GM23338 (cell line): ENCODE measurements around the gene HIVEP1. TPM values are rescaled to one million over a fixed set of nuclear protein-coding genes. Genes with fewer than 3 reads are reported as not detected.

Experiments
- ATAC-seq: fragments of 200-7000 bp; cut with Tn5 transposase; 3 replicates; pipeline ENCODE4 v1.9.1; 2020
- DNase-seq: peaks from one replicate; pipeline ENCODE4 v3.0.0-alpha.2; 2015; ENCODE audit warnings: low spot score
- H2AFZ ChIP-seq: fragments of 200-600 bp; sonication (generic); 2 replicates; pipeline ENCODE4 v1.8.0; 2016; ENCODE audit warnings: antibody characterized with exemption, mild to moderate bottlenecking, moderate library complexity
- H3F3A ChIP-seq: fragments of 200-600 bp; sonication (generic); replicated peaks from 2 replicates; pipeline ENCODE4 v1.8.0; 2017; ENCODE audit warnings: antibody characterized with exemption, mixed run types, low read depth
- H3K27ac ChIP-seq: fragments of 200-600 bp; sonication (generic); 2 replicates; pipeline ENCODE4 v1.6.1; 2016; ENCODE audit warnings: low read depth
- H3K27me3 ChIP-seq: fragments of 200-600 bp; sonication (generic); 2 replicates; pipeline ENCODE4 v1.8.0; 2016; ENCODE audit warnings: mild to moderate bottlenecking, mixed run types, moderate library complexity; ENCODE audit not compliant: insufficient read depth
- H3K36me3 ChIP-seq: fragments of 200-600 bp; sonication (generic); 2 replicates; pipeline ENCODE4 v1.8.0; 2016; ENCODE audit warnings: mild to moderate bottlenecking; ENCODE audit not compliant: insufficient read depth
- H3K4me1 ChIP-seq: fragments of 200-600 bp; sonication (generic); 2 replicates; pipeline ENCODE4 v1.8.0; 2016; ENCODE audit warnings: mild to moderate bottlenecking, moderate library complexity; ENCODE audit not compliant: insufficient read depth
- H3K4me2 ChIP-seq: fragments of 200-600 bp; sonication (generic); 2 replicates; pipeline ENCODE4 v1.7.1; 2017; ENCODE audit warnings: mixed run types
- H3K4me3 ChIP-seq: fragments of 200-600 bp; sonication (generic); 2 replicates; pipeline ENCODE4 v1.6.1; 2016; ENCODE audit warnings: mixed run types
- H3K79me2 ChIP-seq: fragments of 200-600 bp; sonication (generic); replicated peaks from 2 replicates; pipeline ENCODE4 v1.8.0; 2017; ENCODE audit warnings: mild to moderate bottlenecking; ENCODE audit not compliant: insufficient read depth
- H3K9me2 ChIP-seq: fragments of 200-600 bp; sonication (generic); 2 replicates; pipeline ENCODE4 v1.8.0; 2017; ENCODE audit not compliant: insufficient read depth
- H4K20me1 ChIP-seq: fragments of 200-600 bp; sonication (generic); replicated peaks from 2 replicates; pipeline ENCODE4 v1.8.0; 2017; ENCODE audit warnings: mild to moderate bottlenecking; ENCODE audit not compliant: insufficient read depth
- H3K27ac Mint-ChIP-seq: 2 replicates; pipeline ENCODE4 v1.8.0; 2020; ENCODE audit warnings: inconsistent platforms, mild to moderate bottlenecking, moderate library complexity, mixed read lengths
- H3K27me3 Mint-ChIP-seq: 3 replicates; pipeline ENCODE4 v1.8.0; 2022; ENCODE audit warnings: low read depth, mild to moderate bottlenecking, moderate library complexity, mixed read lengths, inconsistent platforms; ENCODE audit not compliant: insufficient read depth, poor library complexity
- H3K36me3 Mint-ChIP-seq: 3 replicates; pipeline ENCODE4 v1.8.0; 2021; ENCODE audit warnings: low read depth, mild to moderate bottlenecking, inconsistent platforms, moderate library complexity, mixed read lengths
- H3K4me1 Mint-ChIP-seq: 3 replicates; pipeline ENCODE4 v1.8.0; 2020; ENCODE audit warnings: mild to moderate bottlenecking, inconsistent platforms, mixed read lengths
- H3K4me3 Mint-ChIP-seq: 3 replicates; pipeline ENCODE4 v1.8.0; 2021; ENCODE audit warnings: moderate library complexity, mild to moderate bottlenecking, inconsistent platforms, mixed read lengths
- H3K9me3 Mint-ChIP-seq: 3 replicates; pipeline ENCODE4 v1.8.0; 2020; ENCODE audit warnings: moderate library complexity, mild to moderate bottlenecking, inconsistent platforms, mixed read lengths
- CREB1 ChIP-seq: fragments of 250-450 bp; sonication (Bioruptor Pico); IDR thresholded peaks from 2 replicates; pipeline ENCODE4 v1.5.0; 2020; ENCODE audit warnings: low read depth, mild to moderate bottlenecking, moderate library complexity
- EZH2 ChIP-seq: fragments of 200-600 bp; sonication (generic); IDR thresholded peaks from one replicate; pipeline ENCODE4 v1.8.0; 2017; ENCODE audit warnings: antibody characterized with exemption, mild to moderate bottlenecking, low read depth; ENCODE audit not compliant: unreplicated experiment
- EZH2phosphoT487 ChIP-seq: fragments of 200-600 bp; sonication (generic); IDR thresholded peaks from one replicate; pipeline ENCODE4 v1.8.1; 2018; ENCODE audit warnings: antibody characterized with exemption; ENCODE audit not compliant: unreplicated experiment
- JUNB ChIP-seq: IDR thresholded peaks from one replicate; pipeline ENCODE4 v1.6.1; 2016; ENCODE audit warnings: antibody characterized with exemption; ENCODE audit not compliant: unreplicated experiment
- NANOG ChIP-seq: IDR thresholded peaks from 2 replicates; pipeline ENCODE4 v1.6.1; 2016; ENCODE audit warnings: antibody characterized with exemption, borderline replicate concordance
- POLR2AphosphoS5 ChIP-seq: IDR thresholded peaks from 2 replicates; pipeline ENCODE4 v1.6.1; 2016; ENCODE audit warnings: antibody characterized with exemption, low read depth
- REST ChIP-seq: IDR thresholded peaks from one replicate; pipeline ENCODE4 v1.6.1; 2018; ENCODE audit warnings: antibody characterized with exemption; ENCODE audit not compliant: unreplicated experiment
- STAT1 ChIP-seq: IDR thresholded peaks from one replicate; pipeline ENCODE4 v1.6.1; 2016; ENCODE audit warnings: antibody characterized with exemption; ENCODE audit not compliant: unreplicated experiment
- ZNF114 ChIP-seq: fragments of 250-450 bp; sonication (Bioruptor Pico); IDR thresholded peaks from 2 replicates; pipeline ENCODE4 v1.5.0; 2020; ENCODE audit warnings: mild to moderate bottlenecking, moderate library complexity
- ZNF331 ChIP-seq: fragments of 250-450 bp; sonication (Bioruptor Pico); IDR thresholded peaks from 2 replicates; pipeline ENCODE4 v1.5.0; 2020; ENCODE audit warnings: low read depth, mild to moderate bottlenecking, moderate library complexity
- ZNF462 ChIP-seq: fragments of 250-450 bp; sonication (Bioruptor Pico); IDR thresholded peaks from 2 replicates; pipeline ENCODE4 v1.5.0; 2020; ENCODE audit warnings: mild to moderate bottlenecking, moderate library complexity
- polyA plus RNA-seq: library from polyadenylated mRNA; unstranded; fragments of >200 nt; fragmentation: Nextera tagmentation; extraction: Ambion mirVana; gene quantifications from 2 replicates; pipeline ENCODE4 v1.2.1, GENCODE V29; 2016
- total RNA-seq: library from RNA; depleted of rRNA; stranded (reverse); fragments of >200 nt; shearing (Covaris generic); gene quantifications from 2 replicates; pipeline ENCODE4 v1.2.3, GENCODE V29; 2014
- TF ChIP-seq, protein P1 (sequence below): IDR thresholded peaks from 2 replicates; pipeline ENCODE4 v1.6.1; 2016; ENCODE audit warnings: antibody characterized with exemption
- TF ChIP-seq, protein P2 (sequence below), 2 experiments: fragments of 200-600 bp in 1 of 2; sonication (generic) in 1 of 2; conservative IDR thresholded peaks; 2 replicates each; pipeline versions ENCODE4 v1.5.1 to v1.6.1; 2016 to 2017; ENCODE audit warnings: antibody characterized with exemption in 2 of 2, low read depth in 2 of 2, mild to moderate bottlenecking in 2 of 2, moderate library complexity in 1 of 2

HIVEP1 gene
- total and polyA plus RNA-seq, 2 experiments from 2014 or later = 10.1 to 21.7 TPM

- H3K79me2 ChIP-seq = peaks cover 92% of the 10 kb centered on the region
- H3K4me1 ChIP-seq = peaks cover 15% of the 10 kb centered on the region
- H3K9me3 Mint-ChIP-seq = no peaks in the 10 kb centered on the region
- H3F3A ChIP-seq = no peaks in the 10 kb centered on the region
- no peak overlapping the region for H2AFZ ChIP-seq
- no peak overlapping the region for H3K4me3 ChIP-seq
- peaks cover 20% of the 10 kb centered on the region for H4K20me1 ChIP-seq
- no peaks in the 10 kb centered on the region for H3K27me3 ChIP-seq
- no peak overlapping the region for H3K27ac Mint-ChIP-seq
- H3K4me1 Mint-ChIP-seq = peaks cover 31% of the 10 kb centered on the region
- H3K4me2 ChIP-seq = no peak overlapping the region
- DNase-seq = no peak
- H3K36me3 ChIP-seq = no peaks in the 10 kb centered on the region
- H3K36me3 Mint-ChIP-seq = no peaks in the 10 kb centered on the region
- no peaks in the 10 kb centered on the region for H3K27me3 Mint-ChIP-seq
- no peak overlapping the region for H3K4me3 Mint-ChIP-seq
- no peak overlapping the region for H3K27ac ChIP-seq
- ATAC-seq = no peak
- H3K9me2 ChIP-seq = no peaks in the 10 kb centered on the region
- TF ChIP-seq CREB1 (no peak), EZH2 (no peak), STAT1 (no peak), EZH2phosphoT487 (no peak), ZNF331 (no peak), NANOG (no peak), ZNF114 (CRISPR knock-in tag) (no peak), REST (no peak), POLR2AphosphoS5 (no peak), JUNB (no peak), ZNF462 (CRISPR knock-in tag) (no peak)
- TF ChIP-seq, protein P1, sequence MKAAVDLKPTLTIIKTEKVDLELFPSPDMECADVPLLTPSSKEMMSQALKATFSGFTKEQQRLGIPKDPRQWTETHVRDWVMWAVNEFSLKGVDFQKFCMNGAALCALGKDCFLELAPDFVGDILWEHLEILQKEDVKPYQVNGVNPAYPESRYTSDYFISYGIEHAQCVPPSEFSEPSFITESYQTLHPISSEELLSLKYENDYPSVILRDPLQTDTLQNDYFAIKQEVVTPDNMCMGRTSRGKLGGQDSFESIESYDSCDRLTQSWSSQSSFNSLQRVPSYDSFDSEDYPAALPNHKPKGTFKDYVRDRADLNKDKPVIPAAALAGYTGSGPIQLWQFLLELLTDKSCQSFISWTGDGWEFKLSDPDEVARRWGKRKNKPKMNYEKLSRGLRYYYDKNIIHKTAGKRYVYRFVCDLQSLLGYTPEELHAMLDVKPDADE = no peak
- TF ChIP-seq, protein P2, sequence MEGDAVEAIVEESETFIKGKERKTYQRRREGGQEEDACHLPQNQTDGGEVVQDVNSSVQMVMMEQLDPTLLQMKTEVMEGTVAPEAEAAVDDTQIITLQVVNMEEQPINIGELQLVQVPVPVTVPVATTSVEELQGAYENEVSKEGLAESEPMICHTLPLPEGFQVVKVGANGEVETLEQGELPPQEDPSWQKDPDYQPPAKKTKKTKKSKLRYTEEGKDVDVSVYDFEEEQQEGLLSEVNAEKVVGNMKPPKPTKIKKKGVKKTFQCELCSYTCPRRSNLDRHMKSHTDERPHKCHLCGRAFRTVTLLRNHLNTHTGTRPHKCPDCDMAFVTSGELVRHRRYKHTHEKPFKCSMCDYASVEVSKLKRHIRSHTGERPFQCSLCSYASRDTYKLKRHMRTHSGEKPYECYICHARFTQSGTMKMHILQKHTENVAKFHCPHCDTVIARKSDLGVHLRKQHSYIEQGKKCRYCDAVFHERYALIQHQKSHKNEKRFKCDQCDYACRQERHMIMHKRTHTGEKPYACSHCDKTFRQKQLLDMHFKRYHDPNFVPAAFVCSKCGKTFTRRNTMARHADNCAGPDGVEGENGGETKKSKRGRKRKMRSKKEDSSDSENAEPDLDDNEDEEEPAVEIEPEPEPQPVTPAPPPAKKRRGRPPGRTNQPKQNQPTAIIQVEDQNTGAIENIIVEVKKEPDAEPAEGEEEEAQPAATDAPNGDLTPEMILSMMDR (conservative IDR thresholded peaks at IDR 0.05; ENCODE audit: low read depth in 2 of 2) = no peak
Observed at GRCh38 chr6:12064538-12065071, 52.5 kb downstream of the HIVEP1 start.
